HCT116 (cell line): ENCODE results near the gene TRIM63. TPM values are rescaled to one million over a fixed set of nuclear protein-coding genes. Genes with fewer than 3 reads are reported as not detected.

Experiments
- ATAC-seq: fragments of 200-7000 bp; cut with Tn5 transposase; 2 replicates; pipeline ENCODE4 v1.9.1; 2020; ENCODE audit warnings: mild to moderate bottlenecking, moderate library complexity
- BruUV-seq: library from RNA; stranded (reverse); fragments of 400-500 nt; replicated peaks from 2 replicates; lab custom pipeline; 2021; lab: Mats Ljungman, UMichigan
- CTCF ChIA-PET: fragments of 300-600 bp; sonication (Branson Sonifier 250); formaldehyde crosslinking; loops from one replicate; lab custom pipeline; 2021; ENCODE audit warnings: antibody characterized with exemption; lab: Charles Lee
- POLR2A ChIA-PET: fragments of 300-600, 350-600 bp; sonication (Branson Sonifier 250); formaldehyde crosslinking; loops from one replicate; lab custom pipeline; 2021; ENCODE audit warnings: antibody characterized with exemption; lab: Charles Lee
- RAD21 ChIA-PET, 2 experiments: fragments of 300-600 bp; sonication (Branson Sonifier 250); formaldehyde crosslinking; loops; one replicate each; lab custom pipeline; 2023; ENCODE audit warnings: low total read pairs in 2 of 2; ENCODE audit not compliant: uncharacterized antibody in 2 of 2, unreplicated experiment in 2 of 2, low non-redundant PET in 1 of 2; lab: Charles Lee
- DNase-seq: peaks from one replicate; pipeline ENCODE4 v3.0.0-alpha.2; 2010; ENCODE audit warnings: low read depth, low spot score
- H2AFZ ChIP-seq: fragments of 200-600 bp; shearing (Covaris generic), sonication (generic); 2 replicates; pipeline ENCODE4 v1.6.1; 2017; ENCODE audit warnings: low read depth, mixed run types, mixed read lengths, antibody characterized with exemption, low read length; ENCODE audit not compliant: poor library complexity, severe bottlenecking
- H3K27ac ChIP-seq: 2 replicates; pipeline ENCODE4 v1.5.1; 2012; ENCODE audit warnings: low read depth, low read length
- H3K27me3 ChIP-seq: fragments of 200-600 bp; sonication (generic); 2 replicates; pipeline ENCODE4 v1.6.1; 2016; ENCODE audit warnings: mixed run types, low read length, mixed read lengths; ENCODE audit not compliant: insufficient read depth
- H3K36me3 ChIP-seq, 2 experiments: fragments of 200-500 bp in 1 of 2; fragments of 200-600 bp in 1 of 2; sonication (Bioruptor generic) in 1 of 2; sonication (generic) in 1 of 2; 2 replicates each; pipeline versions ENCODE4 v1.5.1 to v1.6.1; 2014 to 2016; ENCODE audit warnings: low read length in 2 of 2, inconsistent platforms in 1 of 2, mixed read lengths in 1 of 2, mixed run types in 1 of 2; ENCODE audit not compliant: insufficient read depth in 2 of 2, control insufficient read depth in 1 of 2
- H3K4me1 ChIP-seq, 2 experiments: fragments of 200-600 bp in 1 of 2; sonication (generic) in 1 of 2; 2 replicates each; pipeline versions ENCODE4 v1.5.1 to v1.6.1; 2012 to 2017; ENCODE audit warnings: low read length in 2 of 2, inconsistent platforms in 1 of 2, mild to moderate bottlenecking in 1 of 2, mixed read lengths in 1 of 2, mixed run types in 1 of 2, moderate library complexity in 1 of 2; ENCODE audit not compliant: insufficient read depth in 2 of 2, control insufficient read depth in 1 of 2
- H3K4me2 ChIP-seq: fragments of 200-600 bp; sonication (generic); 2 replicates; pipeline ENCODE4 v1.6.1; 2017; ENCODE audit warnings: mixed run types, low read length, mixed read lengths
- H3K4me3 ChIP-seq, 2 experiments: fragments of 200-600 bp in 1 of 2; sonication (generic) in 1 of 2; replicated peaks in 1 of 2; 2 replicates each; pipeline ENCODE4 v1.5.1; 2011 to 2016; ENCODE audit warnings: low read length in 2 of 2, control low read depth in 1 of 2, low read depth in 1 of 2, mild to moderate bottlenecking in 1 of 2, mixed read lengths in 1 of 2, mixed run types in 1 of 2
- H3K79me2 ChIP-seq: fragments of 200-600 bp; sonication (generic); 2 replicates; pipeline ENCODE4 v1.6.1; 2017; ENCODE audit warnings: mild to moderate bottlenecking, mixed run types, low read length, moderate library complexity, mixed read lengths; ENCODE audit not compliant: insufficient read depth
- H3K9ac ChIP-seq: fragments of 200-600 bp; sonication (generic); 2 replicates; pipeline ENCODE4 v1.6.1; 2016; ENCODE audit warnings: low read length, mixed read lengths
- H3K9me2 ChIP-seq: fragments of 200-600 bp; sonication (generic), shearing (Covaris generic); 2 replicates; pipeline ENCODE4 v1.6.1; 2017; ENCODE audit warnings: mixed run types, mild to moderate bottlenecking, moderate library complexity; ENCODE audit not compliant: insufficient read depth
- H3K9me3 ChIP-seq, 2 experiments: fragments of 200-500 bp in 1 of 2; fragments of 200-600 bp in 1 of 2; sonication (Bioruptor generic) in 1 of 2; sonication (generic) in 1 of 2; 2 replicates each; pipeline ENCODE4 v1.6.1; 2014 to 2017; ENCODE audit warnings: low read length in 2 of 2, mixed read lengths in 2 of 2, inconsistent platforms in 1 of 2, low read depth in 1 of 2, mild to moderate bottlenecking in 1 of 2, mixed run types in 1 of 2, moderate library complexity in 1 of 2; ENCODE audit not compliant: control insufficient read depth in 1 of 2, insufficient read depth in 1 of 2
- H4K20me1 ChIP-seq: fragments of 200-600 bp; sonication (generic), shearing (Covaris generic); 2 replicates; pipeline ENCODE4 v1.6.1; 2017; ENCODE audit warnings: mixed run types, mild to moderate bottlenecking, moderate library complexity; ENCODE audit not compliant: insufficient read depth
- CBX3 ChIP-seq: IDR thresholded peaks from 2 replicates; pipeline ENCODE4 v1.6.1; 2012; ENCODE audit warnings: low read depth
- EGR1 ChIP-seq: IDR thresholded peaks from 2 replicates; pipeline ENCODE4 v1.6.1; 2012; ENCODE audit warnings: low read depth
- EZH2 ChIP-seq: fragments of 200-600 bp; sonication (generic); IDR thresholded peaks from 2 replicates; pipeline ENCODE4 v1.6.1; 2017; ENCODE audit warnings: antibody characterized with exemption, mixed run types
- JUND ChIP-seq: IDR thresholded peaks from 2 replicates; pipeline ENCODE4 v1.6.1; 2012
- POLR2A ChIP-seq: IDR thresholded peaks from 2 replicates; pipeline ENCODE4 v1.7.0; 2011; ENCODE audit warnings: borderline replicate concordance; ENCODE audit not compliant: insufficient read depth, insufficient read length; ENCODE audit errors: extremely low read depth
- RAD21 ChIP-seq: IDR thresholded peaks from 2 replicates; pipeline ENCODE4 v1.6.1; 2012; ENCODE audit warnings: low read depth, mild to moderate bottlenecking
- SIN3A ChIP-seq: IDR thresholded peaks from 2 replicates; pipeline ENCODE4 v1.6.1; 2012; ENCODE audit warnings: low read depth
- SP1 ChIP-seq: IDR thresholded peaks from 2 replicates; pipeline ENCODE4 v1.6.1; 2012; ENCODE audit warnings: low read depth
- SRF ChIP-seq: IDR thresholded peaks from 2 replicates; pipeline ENCODE4 v1.6.1; 2012; ENCODE audit warnings: low read depth
- TCF7L2 ChIP-seq: IDR thresholded peaks from 2 replicates; pipeline ENCODE4 v1.7.0; 2011; ENCODE audit warnings: borderline replicate concordance, inconsistent platforms; ENCODE audit not compliant: insufficient read depth, insufficient read length; ENCODE audit errors: extremely low read depth
- YY1 ChIP-seq: IDR thresholded peaks from 2 replicates; pipeline ENCODE4 v1.6.1; 2011; ENCODE audit warnings: low read length, low read depth, moderate library complexity, mild to moderate bottlenecking; ENCODE audit not compliant: insufficient replicate concordance; ENCODE audit errors: extremely low read depth
- ZFX ChIP-seq: fragments of 450-650 bp; IDR thresholded peaks from 2 replicates; pipeline ENCODE4 v1.6.1; 2017
- ZNF274 ChIP-seq: fragments of 200-500 bp; sonication (Bioruptor generic); IDR thresholded peaks from 2 replicates; pipeline ENCODE4 v1.6.1; 2014; ENCODE audit warnings: mild to moderate bottlenecking, low read depth, low read length, inconsistent platforms
- intact Hi-C: fragments of 100-400 bp; cut with micrococcal nuclease; formaldehyde crosslinking; loops from 2 replicates; pipeline ENCODE4 v1.10.0; 2022
- total RNA-seq: library from RNA; stranded (reverse); gene quantifications from one replicate; pipeline ENCODE4 v1.2.1, GENCODE V29; 2021; ENCODE audit not compliant: unreplicated experiment
- TF ChIP-seq, protein P1 (sequence below): IDR thresholded peaks from 2 replicates; pipeline ENCODE4 v1.6.1; 2011; ENCODE audit warnings: mild to moderate bottlenecking, low read length, moderate library complexity; ENCODE audit not compliant: insufficient replicate concordance; ENCODE audit errors: extremely low read depth
- TF ChIP-seq, protein P2 (sequence below): IDR thresholded peaks from 2 replicates; pipeline ENCODE4 v1.6.1; 2012
- TF ChIP-seq, protein P3 (sequence below): IDR thresholded peaks from 2 replicates; pipeline ENCODE4 v1.6.1; 2012; ENCODE audit warnings: low read depth

The TRIM63 gene
- total RNA-seq, 1 experiment from 2014 or later: not detected

DNA sequence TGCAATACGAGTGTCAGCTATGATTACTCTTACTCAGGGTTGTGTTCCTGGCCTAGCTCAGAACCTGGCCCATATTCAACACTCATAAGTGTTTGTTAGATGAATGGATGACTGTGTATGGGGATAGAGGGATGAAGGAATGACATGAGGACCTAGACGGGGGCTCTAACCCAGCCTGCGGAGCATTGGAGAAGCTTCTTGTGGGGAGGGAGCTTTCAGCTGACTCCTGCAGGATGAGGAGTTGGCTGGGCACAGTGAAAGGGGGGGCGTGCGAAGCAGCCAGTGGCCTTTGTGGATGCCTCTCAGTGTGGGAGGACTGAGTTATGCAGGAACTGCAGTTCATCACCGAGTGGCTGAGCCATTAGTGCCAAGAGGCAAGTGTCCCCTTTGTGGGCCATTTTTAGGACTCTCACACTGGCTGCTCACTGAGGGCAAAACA lies 47.1 kb downstream of the TRIM63 start (continued):
- TF ChIP-seq, protein P1, sequence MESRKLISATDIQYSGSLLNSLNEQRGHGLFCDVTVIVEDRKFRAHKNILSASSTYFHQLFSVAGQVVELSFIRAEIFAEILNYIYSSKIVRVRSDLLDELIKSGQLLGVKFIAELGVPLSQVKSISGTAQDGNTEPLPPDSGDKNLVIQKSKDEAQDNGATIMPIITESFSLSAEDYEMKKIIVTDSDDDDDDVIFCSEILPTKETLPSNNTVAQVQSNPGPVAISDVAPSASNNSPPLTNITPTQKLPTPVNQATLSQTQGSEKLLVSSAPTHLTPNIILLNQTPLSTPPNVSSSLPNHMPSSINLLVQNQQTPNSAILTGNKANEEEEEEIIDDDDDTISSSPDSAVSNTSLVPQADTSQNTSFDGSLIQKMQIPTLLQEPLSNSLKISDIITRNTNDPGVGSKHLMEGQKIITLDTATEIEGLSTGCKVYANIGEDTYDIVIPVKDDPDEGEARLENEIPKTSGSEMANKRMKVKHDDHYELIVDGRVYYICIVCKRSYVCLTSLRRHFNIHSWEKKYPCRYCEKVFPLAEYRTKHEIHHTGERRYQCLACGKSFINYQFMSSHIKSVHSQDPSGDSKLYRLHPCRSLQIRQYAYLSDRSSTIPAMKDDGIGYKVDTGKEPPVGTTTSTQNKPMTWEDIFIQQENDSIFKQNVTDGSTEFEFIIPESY: no peak
- no peak for TF ChIP-seq CBX3
- TF ChIP-seq POLR2A: no peak
- no peak for TF ChIP-seq ZNF274

DNA sequence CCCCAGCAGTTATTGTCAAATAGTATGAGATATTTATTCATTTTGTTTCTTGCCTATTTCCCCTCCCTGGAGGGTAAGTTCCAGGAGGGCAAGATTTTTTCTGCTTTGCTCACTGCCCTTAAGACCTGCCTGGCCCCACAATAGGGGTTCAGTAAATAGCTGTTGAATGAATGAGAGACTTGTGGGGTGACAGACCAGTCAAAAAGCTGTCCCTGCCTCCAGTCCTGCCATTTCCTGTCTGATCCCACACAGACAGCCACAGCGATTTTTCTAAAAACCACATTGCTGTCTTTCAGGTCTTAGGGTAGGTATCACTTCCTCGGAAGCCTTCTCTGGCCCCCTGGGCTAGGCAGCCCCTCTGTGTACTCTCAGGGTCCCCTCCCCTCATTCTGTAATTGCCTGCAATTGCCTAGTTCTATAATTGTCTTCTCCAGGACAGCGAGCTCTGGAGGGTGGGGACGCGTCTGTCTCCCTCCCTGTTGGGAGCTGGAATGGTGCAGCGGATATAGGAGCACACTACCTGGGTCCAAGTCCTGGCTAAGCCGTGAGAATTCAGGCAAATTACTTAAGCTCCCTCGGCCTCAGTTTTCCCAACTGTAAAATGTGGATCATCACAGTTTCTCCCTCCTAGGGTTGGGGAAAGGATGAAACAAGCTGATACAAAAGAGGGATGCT lies 47.7 kb downstream of the TRIM63 start:
- Histone ChIP-seq H3K27ac (no peak overlapping the region), H3K4me1 (0 out of 4 replicates have a peak, but pooled peaks cover 0 to 5% of the 10 kb centered on the region in 2 experiments), H3K4me2 (no peak overlapping the region), H3K27me3 (no peaks in the 10 kb centered on the region), H4K20me1 (no peaks in the 10 kb centered on the region), H3K9ac (no peak overlapping the region), H3K9me2 (no peaks in the 10 kb centered on the region), H3K4me3 (no peak overlapping the region), H2AFZ (no peak overlapping the region), H3K36me3 (no peaks in the 10 kb centered on the region), H3K9me3 (no peaks in the 10 kb centered on the region), H3K79me2 (no peaks in the 10 kb centered on the region)
- intact Hi-C loops: no loop called here
- no peak for TF ChIP-seq EZH2
- TF ChIP-seq JUND: no peak
- TF ChIP-seq POLR2A: no peak
- TF ChIP-seq, protein P2, sequence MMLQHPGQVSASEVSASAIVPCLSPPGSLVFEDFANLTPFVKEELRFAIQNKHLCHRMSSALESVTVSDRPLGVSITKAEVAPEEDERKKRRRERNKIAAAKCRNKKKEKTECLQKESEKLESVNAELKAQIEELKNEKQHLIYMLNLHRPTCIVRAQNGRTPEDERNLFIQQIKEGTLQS: no peak
- no peak for TF ChIP-seq ZFX
- TF ChIP-seq SRF: no peak
- TF ChIP-seq SIN3A: no peak
- no peak for TF ChIP-seq RAD21
- TF ChIP-seq, protein P3, sequence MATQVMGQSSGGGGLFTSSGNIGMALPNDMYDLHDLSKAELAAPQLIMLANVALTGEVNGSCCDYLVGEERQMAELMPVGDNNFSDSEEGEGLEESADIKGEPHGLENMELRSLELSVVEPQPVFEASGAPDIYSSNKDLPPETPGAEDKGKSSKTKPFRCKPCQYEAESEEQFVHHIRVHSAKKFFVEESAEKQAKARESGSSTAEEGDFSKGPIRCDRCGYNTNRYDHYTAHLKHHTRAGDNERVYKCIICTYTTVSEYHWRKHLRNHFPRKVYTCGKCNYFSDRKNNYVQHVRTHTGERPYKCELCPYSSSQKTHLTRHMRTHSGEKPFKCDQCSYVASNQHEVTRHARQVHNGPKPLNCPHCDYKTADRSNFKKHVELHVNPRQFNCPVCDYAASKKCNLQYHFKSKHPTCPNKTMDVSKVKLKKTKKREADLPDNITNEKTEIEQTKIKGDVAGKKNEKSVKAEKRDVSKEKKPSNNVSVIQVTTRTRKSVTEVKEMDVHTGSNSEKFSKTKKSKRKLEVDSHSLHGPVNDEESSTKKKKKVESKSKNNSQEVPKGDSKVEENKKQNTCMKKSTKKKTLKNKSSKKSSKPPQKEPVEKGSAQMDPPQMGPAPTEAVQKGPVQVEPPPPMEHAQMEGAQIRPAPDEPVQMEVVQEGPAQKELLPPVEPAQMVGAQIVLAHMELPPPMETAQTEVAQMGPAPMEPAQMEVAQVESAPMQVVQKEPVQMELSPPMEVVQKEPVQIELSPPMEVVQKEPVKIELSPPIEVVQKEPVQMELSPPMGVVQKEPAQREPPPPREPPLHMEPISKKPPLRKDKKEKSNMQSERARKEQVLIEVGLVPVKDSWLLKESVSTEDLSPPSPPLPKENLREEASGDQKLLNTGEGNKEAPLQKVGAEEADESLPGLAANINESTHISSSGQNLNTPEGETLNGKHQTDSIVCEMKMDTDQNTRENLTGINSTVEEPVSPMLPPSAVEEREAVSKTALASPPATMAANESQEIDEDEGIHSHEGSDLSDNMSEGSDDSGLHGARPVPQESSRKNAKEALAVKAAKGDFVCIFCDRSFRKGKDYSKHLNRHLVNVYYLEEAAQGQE: no peak
- no peak for TF ChIP-seq YY1
- TF ChIP-seq EGR1: no peak
- TF ChIP-seq TCF7L2: no peak
- no peak for TF ChIP-seq SP1
- TF ChIP-seq, protein P1: no peak
- TF ChIP-seq CBX3: no peak
- ChIA-PET CTCF (no interaction called here), POLR2A (no interaction called here), RAD21 (no interaction called here)
- ATAC-seq: no peak
- BruUV-seq: no TSS peak
- no peak for DNase-seq
